Measurements from ENCODE around the gene KRT77. TPM values are rescaled to one million over a fixed set of nuclear protein-coding genes. Genes with fewer than 3 reads are reported as not detected.

KRT77 gene
- total RNA-seq, 1 donor from 2014 or later, result not detected

DNA sequence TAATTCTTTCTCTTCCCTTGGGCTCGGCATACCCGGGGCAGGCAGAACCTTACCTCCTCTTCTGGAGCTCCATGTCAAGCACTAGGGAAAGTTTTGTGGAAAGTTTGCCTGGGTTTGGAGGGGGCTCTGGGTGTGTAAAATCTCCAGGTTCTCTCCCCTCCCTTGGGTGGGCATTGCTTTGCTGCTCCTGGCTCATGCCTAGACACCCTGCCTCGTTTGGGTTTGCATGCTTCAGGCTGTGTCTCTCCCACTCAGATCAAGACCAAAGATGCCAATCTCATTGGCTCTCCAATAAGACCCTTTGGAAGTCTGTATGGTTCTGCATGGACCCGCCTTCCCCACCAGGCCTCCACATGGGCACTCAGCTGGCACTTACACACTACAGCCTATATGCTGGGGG is 45.1 kb downstream of the KRT77 start:
- FAIRE-seq, result no peak
- no peak for TF ChIP-seq CTCF (IDR thresholded peaks at IDR 0.05; ENCODE audit: insufficient read depth, low read length, severe bottlenecking)
- H3K4me3 ChIP-seq (ENCODE audit: low read depth, low read length), result no peak overlapping the region
- H3K36me3 ChIP-seq (ENCODE audit: control insufficient read depth, insufficient read depth, low read length), result no peaks in the 10 kb centered on the region
- H3K27me3 ChIP-seq (ENCODE audit: control insufficient read depth, insufficient read depth, low read length), result peaks cover 6% of the 10 kb centered on the region
- DNase-seq (ENCODE audit: low read depth), result no peak

- FAIRE-seq, result no peak
- peaks cover 6% of the 10 kb centered on the region for H3K27me3 ChIP-seq (ENCODE audit: control insufficient read depth, insufficient read depth, low read length)
- H3K36me3 ChIP-seq (ENCODE audit: control insufficient read depth, insufficient read depth, low read length), result no peaks in the 10 kb centered on the region
- H3K4me3 ChIP-seq (ENCODE audit: low read depth, low read length), result no peak overlapping the region
- DNase-seq (ENCODE audit: low read depth), result no peak
- TF ChIP-seq CTCF (IDR thresholded peaks at IDR 0.05; ENCODE audit: insufficient read depth, low read length, severe bottlenecking), result no peak
Observed at GRCh38 chr12:52657250-52657902, 45.9 kb downstream of the KRT77 start.

- DNase-seq (ENCODE audit: low read depth) (no peak), FAIRE-seq (no peak)
- Histone ChIP-seq H3K4me3 (ENCODE audit: low read depth, low read length) (no peak overlapping the region), H3K36me3 (ENCODE audit: control insufficient read depth, insufficient read depth, low read length) (no peaks in the 10 kb centered on the region), H3K27me3 (ENCODE audit: control insufficient read depth, insufficient read depth, low read length) (peaks cover 6% of the 10 kb centered on the region)
- TF ChIP-seq CTCF (IDR thresholded peaks at IDR 0.05; ENCODE audit: insufficient read depth, low read length, severe bottlenecking), result no peak
Observed at GRCh38 chr12:52656616-52657015, 46.7 kb downstream of the KRT77 start.

DNA sequence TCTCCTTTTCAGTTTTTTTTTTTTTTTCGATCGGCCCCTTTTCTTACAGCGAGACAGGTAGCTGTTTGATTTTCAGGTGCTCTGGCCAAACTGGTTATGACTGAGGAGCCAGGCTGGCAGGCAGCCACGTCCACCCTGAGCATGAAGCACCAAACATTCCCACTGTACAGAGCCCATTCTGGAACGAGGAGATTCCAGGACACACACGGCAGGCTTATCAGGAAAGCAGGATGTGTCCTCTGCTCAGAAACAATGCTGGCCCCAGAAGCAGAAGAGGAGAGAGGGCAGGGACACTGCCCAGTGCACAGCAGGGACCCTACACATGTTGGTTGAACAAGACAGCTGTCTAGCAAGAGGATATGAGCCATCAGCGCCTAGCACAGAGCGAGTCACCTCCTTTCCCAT is 47.6 kb downstream of the KRT77 start:
- FAIRE-seq, result no peak
- TF ChIP-seq CTCF (IDR thresholded peaks at IDR 0.05; ENCODE audit: insufficient read depth, low read length, severe bottlenecking), result no peak

DNA sequence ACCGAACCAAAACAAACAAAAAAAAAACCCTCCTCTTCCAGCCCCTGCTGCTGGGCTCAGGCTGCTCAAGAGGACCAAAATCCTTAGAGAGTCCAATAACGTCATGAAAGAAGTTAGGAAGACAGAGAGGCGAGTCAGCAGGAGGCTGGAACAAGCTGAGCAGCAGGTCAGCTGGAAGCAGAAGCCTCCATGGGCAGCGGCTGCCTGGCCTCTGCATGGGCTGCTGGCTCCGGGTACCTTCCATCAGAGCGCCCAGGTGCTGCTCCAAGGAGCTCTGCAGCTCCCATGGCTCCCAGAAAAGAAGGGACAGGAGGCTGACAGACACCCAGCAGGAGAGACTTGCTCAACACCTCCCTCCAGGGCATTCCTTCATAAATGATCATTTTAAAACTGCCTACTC is 48.1 kb downstream of the KRT77 start:
- peak; percentile 35 for DNase-seq (ENCODE audit: low read depth)
- no peak for TF ChIP-seq CTCF (IDR thresholded peaks at IDR 0.05; ENCODE audit: insufficient read depth, low read length, severe bottlenecking)
- H3K36me3 ChIP-seq (ENCODE audit: control insufficient read depth, insufficient read depth, low read length), result no peaks in the 10 kb centered on the region
- no peak overlapping the region for H3K4me3 ChIP-seq (ENCODE audit: low read depth, low read length)
- FAIRE-seq, result no peak
- H3K27me3 ChIP-seq (ENCODE audit: control insufficient read depth, insufficient read depth, low read length), result peaks cover 6% of the 10 kb centered on the region

More for the DNA sequence above, 47.6 kb downstream of the KRT77 start:
- Histone ChIP-seq H3K36me3 (ENCODE audit: control insufficient read depth, insufficient read depth, low read length) (no peaks in the 10 kb centered on the region), H3K4me3 (ENCODE audit: low read depth, low read length) (no peak overlapping the region), H3K27me3 (ENCODE audit: control insufficient read depth, insufficient read depth, low read length) (peaks cover 6% of the 10 kb centered on the region)
- peak; percentile 63 for DNase-seq (ENCODE audit: low read depth)

DNA sequence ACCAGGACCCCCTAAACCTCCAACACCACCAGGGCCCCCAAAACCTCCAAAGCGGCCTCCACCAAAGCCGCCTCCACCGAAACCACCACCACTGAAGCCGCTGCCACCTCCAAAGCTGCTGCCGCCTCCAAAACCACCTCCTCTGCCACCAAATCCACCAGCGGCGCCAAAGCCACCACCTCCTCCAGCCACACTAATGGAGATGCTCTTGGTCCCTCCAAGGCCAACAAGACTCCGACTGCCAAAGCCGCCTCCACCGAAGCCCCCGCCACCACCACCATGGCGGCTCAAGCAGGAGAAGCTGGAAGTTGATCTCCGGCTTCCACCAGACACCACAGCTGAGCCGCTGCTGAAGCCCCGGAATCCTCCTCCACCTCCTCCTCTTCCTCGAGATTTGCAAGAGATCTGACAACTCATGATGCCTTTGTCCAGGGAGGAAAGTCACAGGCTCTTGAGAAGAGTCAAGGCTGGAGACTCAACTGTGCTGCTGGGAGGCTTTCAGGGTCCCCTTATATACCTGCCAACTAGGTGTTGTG is 51.5 kb downstream of the KRT77 start, which contains the start of gene KRT2:
KRT2 (minus strand) TSS at position 486 of the 536 bp plus-strand sequence; CDS start at position 417, 69 bp downstream.
- Histone ChIP-seq H3K4me3 (ENCODE audit: low read depth, low read length) (no peak within 1 kb of the TSS), H3K27me3 (ENCODE audit: control insufficient read depth, insufficient read depth, low read length) (peaks cover 6% of the 10 kb centered on the region), H3K36me3 (ENCODE audit: control insufficient read depth, insufficient read depth, low read length) (no peaks in the 10 kb centered on the region)
- TF ChIP-seq CTCF (IDR thresholded peaks at IDR 0.05; ENCODE audit: insufficient read depth, low read length, severe bottlenecking), result no peak
- FAIRE-seq (no peak), DNase-seq (ENCODE audit: low read depth) (no peak)

All from bronchial epithelial cell (primary cell).